Nephron progenitor cell (in vitro differentiated cells): Measurements from ENCODE around the gene USH2A.

Source experiments
- DNase-seq: peaks from one replicate; pipeline ENCODE4 v3.0.0; 2021
- H3K27ac Mint-ChIP-seq: 2 replicates; pipeline ENCODE4 v1.8.0; 2021; ENCODE audit warnings: mild to moderate bottlenecking, moderate library complexity, mixed read lengths
- H3K27me3 Mint-ChIP-seq: 2 replicates; pipeline ENCODE4 v1.8.0; 2021; ENCODE audit warnings: mild to moderate bottlenecking, low read depth, mixed read lengths; ENCODE audit not compliant: poor library complexity
- H3K36me3 Mint-ChIP-seq: 2 replicates; pipeline ENCODE4 v1.8.0; 2021; ENCODE audit warnings: low read depth, mixed read lengths
- H3K4me1 Mint-ChIP-seq: 2 replicates; pipeline ENCODE4 v1.8.0; 2021; ENCODE audit warnings: mixed read lengths
- H3K4me3 Mint-ChIP-seq: 2 replicates; pipeline ENCODE4 v1.8.0; 2021; ENCODE audit warnings: mild to moderate bottlenecking, moderate library complexity, mixed read lengths
- H3K9me3 Mint-ChIP-seq: 2 replicates; pipeline ENCODE4 v1.8.0; 2021; ENCODE audit warnings: mild to moderate bottlenecking, moderate library complexity, mixed read lengths
- CTCF ChIP-seq: fragments of 200-600 bp; sonication (generic); IDR thresholded peaks from 2 replicates; pipeline ENCODE4 v1.5.0; 2021; ENCODE audit warnings: antibody characterized with exemption

Gene USH2A

GRCh38 chr1:216281757-216282156 lies 141.5 kb downstream of the USH2A start:
- no peak for TF ChIP-seq CTCF
- no peaks in the 10 kb centered on the region for H3K4me1 Mint-ChIP-seq
- no peak for DNase-seq

DNA sequence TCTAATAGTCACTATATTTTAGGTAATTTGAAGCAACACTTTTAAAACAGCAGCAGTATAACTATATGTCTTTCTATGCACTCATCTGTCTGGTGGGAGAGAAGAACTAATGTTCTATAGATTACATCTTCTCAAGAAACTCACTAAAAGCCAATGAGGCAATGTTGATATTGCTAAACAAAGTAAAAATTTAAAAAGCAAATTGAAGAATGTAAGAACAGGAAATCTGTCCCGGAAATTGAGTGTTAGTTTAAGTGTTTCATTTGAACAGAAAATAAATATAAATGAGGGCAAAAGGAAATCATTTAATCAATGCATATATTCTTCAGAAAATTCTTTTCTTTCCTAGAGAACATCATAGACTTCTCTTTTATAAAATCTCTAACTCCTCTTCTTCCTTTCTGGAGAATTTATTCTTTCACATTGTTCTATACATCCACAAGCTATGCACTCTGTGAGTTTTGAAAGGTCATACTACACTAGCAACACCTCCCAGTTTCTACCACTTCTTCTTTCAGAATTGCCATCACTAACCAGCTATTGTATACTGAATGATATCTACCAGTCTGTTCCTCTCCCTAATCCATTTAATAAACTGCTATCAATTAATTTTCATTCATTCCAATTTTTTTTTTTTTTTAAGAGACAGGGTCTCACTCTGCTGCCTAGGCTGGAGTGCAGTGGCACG lies 153.0 kb downstream of the USH2A start:
- no peak for TF ChIP-seq CTCF
- no peak for DNase-seq
- Mint-ChIP-seq H3K36me3 (no peaks in the 10 kb centered on the region), H3K27me3 (no peaks in the 10 kb centered on the region), H3K4me1 (no peaks in the 10 kb centered on the region), H3K27ac (no peak overlapping the region), H3K9me3 (no peaks in the 10 kb centered on the region), H3K4me3 (no peak overlapping the region)

More at GRCh38 chr1:216281757-216282156, 141.5 kb downstream of the USH2A start:
- H3K4me3 Mint-ChIP-seq, result no peak overlapping the region
- H3K36me3 Mint-ChIP-seq, result peaks cover 6% of the 10 kb centered on the region
- H3K27ac Mint-ChIP-seq, result no peak overlapping the region
- no peaks in the 10 kb centered on the region for H3K27me3 Mint-ChIP-seq
- peaks cover 34% of the 10 kb centered on the region for H3K9me3 Mint-ChIP-seq

DNA sequence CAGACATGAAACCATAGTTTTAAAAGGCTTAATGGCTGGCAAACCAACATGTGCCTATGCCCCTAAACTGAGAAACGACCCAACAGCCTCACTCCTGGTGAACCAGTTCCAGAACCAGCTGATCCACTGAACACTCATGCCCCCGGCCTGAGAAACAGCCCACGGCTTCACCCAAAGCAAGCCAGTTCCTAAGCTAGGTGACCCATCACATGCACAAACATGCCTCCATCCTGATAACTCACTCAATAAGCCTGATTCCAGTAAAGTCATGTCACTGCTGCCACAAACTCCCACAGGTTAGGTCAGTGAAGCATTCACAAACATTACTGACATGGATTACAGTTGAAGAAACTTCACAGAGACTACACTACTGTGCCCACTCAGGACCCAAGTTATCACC lies 161.6 kb downstream of the USH2A start:
- Mint-ChIP-seq H3K36me3 (no peaks in the 10 kb centered on the region), H3K4me1 (no peaks in the 10 kb centered on the region), H3K4me3 (no peak overlapping the region), H3K27ac (no peak overlapping the region), H3K27me3 (no peaks in the 10 kb centered on the region), H3K9me3 (no peaks in the 10 kb centered on the region)
- no peak for TF ChIP-seq CTCF
- no peak for DNase-seq

GRCh38 chr1:216258856-216259255 lies 164.4 kb downstream of the USH2A start:
- no peak for TF ChIP-seq CTCF
- DNase-seq, result no peak
- H3K4me1 Mint-ChIP-seq, result no peaks in the 10 kb centered on the region
- H3K9me3 Mint-ChIP-seq, result no peaks in the 10 kb centered on the region
- H3K4me3 Mint-ChIP-seq, result no peak overlapping the region
- no peaks in the 10 kb centered on the region for H3K27me3 Mint-ChIP-seq
- H3K36me3 Mint-ChIP-seq, result no peaks in the 10 kb centered on the region
- no peak overlapping the region for H3K27ac Mint-ChIP-seq

- no peak for DNase-seq
- no peak overlapping the region for H3K27ac Mint-ChIP-seq
- no peaks in the 10 kb centered on the region for H3K36me3 Mint-ChIP-seq
- H3K27me3 Mint-ChIP-seq, result no peaks in the 10 kb centered on the region
- H3K4me1 Mint-ChIP-seq, result no peaks in the 10 kb centered on the region
- H3K4me3 Mint-ChIP-seq, result no peak overlapping the region
- no peak for TF ChIP-seq CTCF
- no peaks in the 10 kb centered on the region for H3K9me3 Mint-ChIP-seq
Observed at GRCh38 chr1:216258386-216258785, 164.9 kb downstream of the USH2A start.

- Mint-ChIP-seq H3K4me1 (no peaks in the 10 kb centered on the region), H3K9me3 (no peaks in the 10 kb centered on the region), H3K27ac (no peak overlapping the region), H3K27me3 (no peaks in the 10 kb centered on the region), H3K36me3 (no peaks in the 10 kb centered on the region), H3K4me3 (no peak overlapping the region)
- no peak for TF ChIP-seq CTCF
- no peak for DNase-seq
Observed at GRCh38 chr1:216250861-216251260, 172.4 kb downstream of the USH2A start.
